ENCODE measurements around the gene TNFAIP8L1.

DNA sequence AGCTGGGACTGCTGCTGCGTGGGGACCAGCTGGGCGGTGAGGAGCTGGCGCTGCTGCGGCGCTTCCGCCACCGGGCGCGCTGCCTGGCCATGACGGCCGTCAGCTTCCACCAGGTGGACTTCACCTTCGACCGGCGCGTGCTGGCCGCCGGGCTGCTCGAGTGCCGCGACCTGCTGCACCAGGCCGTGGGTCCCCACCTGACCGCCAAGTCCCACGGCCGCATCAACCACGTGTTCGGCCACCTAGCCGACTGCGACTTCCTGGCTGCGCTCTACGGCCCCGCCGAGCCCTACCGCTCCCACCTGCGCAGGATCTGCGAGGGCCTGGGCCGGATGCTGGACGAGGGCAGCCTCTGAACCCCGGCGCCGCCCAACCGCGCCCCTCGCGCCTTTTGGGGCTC is 12.8 kb downstream of the TNFAIP8L1 start:
- TF ChIP-seq, protein P1, sequence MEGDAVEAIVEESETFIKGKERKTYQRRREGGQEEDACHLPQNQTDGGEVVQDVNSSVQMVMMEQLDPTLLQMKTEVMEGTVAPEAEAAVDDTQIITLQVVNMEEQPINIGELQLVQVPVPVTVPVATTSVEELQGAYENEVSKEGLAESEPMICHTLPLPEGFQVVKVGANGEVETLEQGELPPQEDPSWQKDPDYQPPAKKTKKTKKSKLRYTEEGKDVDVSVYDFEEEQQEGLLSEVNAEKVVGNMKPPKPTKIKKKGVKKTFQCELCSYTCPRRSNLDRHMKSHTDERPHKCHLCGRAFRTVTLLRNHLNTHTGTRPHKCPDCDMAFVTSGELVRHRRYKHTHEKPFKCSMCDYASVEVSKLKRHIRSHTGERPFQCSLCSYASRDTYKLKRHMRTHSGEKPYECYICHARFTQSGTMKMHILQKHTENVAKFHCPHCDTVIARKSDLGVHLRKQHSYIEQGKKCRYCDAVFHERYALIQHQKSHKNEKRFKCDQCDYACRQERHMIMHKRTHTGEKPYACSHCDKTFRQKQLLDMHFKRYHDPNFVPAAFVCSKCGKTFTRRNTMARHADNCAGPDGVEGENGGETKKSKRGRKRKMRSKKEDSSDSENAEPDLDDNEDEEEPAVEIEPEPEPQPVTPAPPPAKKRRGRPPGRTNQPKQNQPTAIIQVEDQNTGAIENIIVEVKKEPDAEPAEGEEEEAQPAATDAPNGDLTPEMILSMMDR (optimal IDR thresholded peaks at IDR 0.05 in 1 of 3, IDR thresholded peaks at IDR 0.05 in 1 of 3, conservative IDR thresholded peaks at IDR 0.05 in 1 of 3; ENCODE audit: extremely low read depth in 1 of 3, insufficient read depth in 2 of 3, low read length in 3 of 3) = no peak
- no peak for TF ChIP-seq EZH2 (IDR thresholded peaks at IDR 0.05; ENCODE audit: low read length)

All from keratinocyte (primary cell).